GM19099 (cell line): Measurements from ENCODE around the gene NFIA.

ENCODE experiments used
- POLR2A ChIP-seq: IDR thresholded peaks from 3 replicates; pipeline ENCODE4 v1.6.1; 2011; ENCODE audit warnings: low read depth; ENCODE audit not compliant: insufficient read length; ENCODE audit errors: extremely low read depth

Gene NFIA

DNA sequence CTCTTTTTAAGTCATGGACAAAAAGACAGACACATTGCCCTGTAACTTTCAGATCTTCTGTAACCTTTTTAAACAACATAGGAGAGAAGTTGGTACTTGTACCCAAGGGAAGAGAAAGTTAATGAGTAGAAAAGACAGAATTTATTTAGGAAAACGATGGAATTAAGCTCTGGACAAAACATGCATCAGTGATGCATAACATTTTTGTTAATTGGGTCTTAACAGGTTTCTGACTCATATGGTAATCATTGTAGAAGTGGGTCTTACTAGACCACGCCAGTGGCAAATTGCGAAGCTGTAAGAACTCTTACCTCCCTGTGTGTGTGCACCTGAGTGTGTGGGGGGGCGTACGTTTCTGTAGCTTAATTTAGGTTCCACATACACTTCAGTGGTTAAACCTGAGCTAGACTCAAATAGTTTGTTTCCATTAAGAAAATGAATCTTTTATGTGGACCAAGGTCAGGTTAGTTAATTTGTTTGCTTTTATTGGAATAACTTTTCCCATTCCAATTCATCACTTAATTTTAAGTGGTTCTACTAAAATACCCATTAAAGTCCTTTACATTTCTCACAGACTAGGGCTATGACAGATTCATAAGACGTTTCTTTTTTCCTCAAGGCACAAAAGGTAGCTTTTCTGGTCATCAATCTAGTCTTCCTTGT, 48.1 kb downstream of the NFIA start:
- TF ChIP-seq POLR2A, result no peak

GRCh38 chr1:61131248-61131647, 48.9 kb downstream of the NFIA start:
- TF ChIP-seq POLR2A, result no peak

- TF ChIP-seq POLR2A, result no peak
Observed at GRCh38 chr1:61131716-61132115, 49.4 kb downstream of the NFIA start.

- no peak for TF ChIP-seq POLR2A
Observed at GRCh38 chr1:61132176-61132638, 49.8 kb downstream of the NFIA start.

GRCh38 chr1:61132645-61133334, 50.4 kb downstream of the NFIA start:
- TF ChIP-seq POLR2A, result no peak

- no peak for TF ChIP-seq POLR2A
Observed at GRCh38 chr1:61133335-61134019, 51.1 kb downstream of the NFIA start.

DNA sequence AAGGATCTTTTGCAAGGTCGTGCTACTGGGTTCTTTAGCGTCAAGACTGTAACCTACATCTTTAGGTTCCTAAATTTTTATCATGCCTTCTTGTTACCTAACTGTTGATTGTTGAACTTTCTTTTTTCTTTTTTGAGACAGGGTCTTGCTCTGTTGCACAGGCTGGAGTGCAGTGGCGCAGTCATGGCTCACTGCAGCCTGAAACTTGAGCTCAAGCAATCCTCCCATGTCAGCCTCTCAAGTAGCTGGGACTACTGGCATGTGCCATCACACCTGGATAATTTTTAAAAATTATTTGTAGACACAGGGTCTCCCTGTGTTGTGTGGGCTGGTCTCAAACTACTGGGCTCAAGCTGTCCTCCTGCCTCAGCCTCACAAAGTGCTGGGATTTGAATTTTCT, 52.9 kb downstream of the NFIA start:
- TF ChIP-seq POLR2A, result no peak

DNA sequence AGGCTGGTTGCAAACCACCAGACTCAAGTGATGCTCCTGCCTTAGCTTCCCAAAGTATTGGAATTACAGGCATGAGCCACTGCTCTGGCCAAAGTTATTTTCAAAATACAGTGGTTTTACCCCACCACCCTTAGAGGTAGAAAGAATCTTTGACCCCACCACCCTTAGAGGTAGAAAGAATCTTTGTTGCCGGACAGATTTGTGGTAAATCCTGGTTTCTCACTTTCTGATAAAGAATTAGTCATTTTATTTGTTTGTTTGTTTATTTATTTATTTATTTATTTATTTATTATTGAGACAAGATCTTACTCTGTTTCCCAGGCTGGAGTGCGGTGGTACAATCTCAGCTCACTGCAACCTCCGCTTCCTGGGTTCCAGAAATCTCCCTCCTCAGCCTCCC, 55.9 kb downstream of the NFIA start:
- no peak for TF ChIP-seq POLR2A

- TF ChIP-seq POLR2A, result no peak
Observed at GRCh38 chr1:61138921-61139774, 56.8 kb downstream of the NFIA start.

DNA sequence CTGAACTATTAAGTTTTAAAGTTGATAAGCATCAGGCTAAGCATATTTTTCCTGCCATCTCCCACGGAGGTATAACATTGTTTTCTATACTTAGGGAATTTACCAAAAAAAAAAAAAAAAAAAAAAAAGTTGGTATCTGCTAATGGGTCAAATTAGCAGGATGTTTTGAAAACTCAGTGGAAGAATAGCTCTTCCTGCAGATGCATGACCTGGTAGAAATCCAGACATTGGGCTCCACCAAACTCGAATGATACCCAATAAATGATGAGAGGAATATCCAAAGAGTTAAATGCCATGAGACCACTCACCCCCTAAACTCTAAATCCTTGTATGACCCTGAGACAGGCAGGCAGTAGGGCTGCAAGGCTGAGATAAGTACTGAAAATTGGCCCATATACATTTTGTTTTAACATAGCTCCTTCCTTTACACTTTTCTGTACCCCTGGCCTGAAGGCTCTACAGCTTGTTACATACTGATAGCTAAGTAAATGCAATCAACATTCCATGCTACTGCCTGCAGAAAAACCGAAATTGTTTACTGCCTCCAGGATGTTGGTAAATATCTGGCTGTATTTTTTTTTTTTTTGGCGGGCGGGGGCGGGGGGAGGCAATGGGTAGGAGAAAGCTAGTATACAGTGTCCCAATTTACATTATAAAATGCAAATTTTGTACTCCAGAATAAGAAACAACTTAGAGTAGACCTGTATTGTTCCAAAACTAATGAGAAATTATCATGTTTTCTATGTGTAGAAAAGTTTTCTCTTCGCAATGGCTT, 57.6 kb downstream of the NFIA start:
- TF ChIP-seq POLR2A, result no peak

DNA sequence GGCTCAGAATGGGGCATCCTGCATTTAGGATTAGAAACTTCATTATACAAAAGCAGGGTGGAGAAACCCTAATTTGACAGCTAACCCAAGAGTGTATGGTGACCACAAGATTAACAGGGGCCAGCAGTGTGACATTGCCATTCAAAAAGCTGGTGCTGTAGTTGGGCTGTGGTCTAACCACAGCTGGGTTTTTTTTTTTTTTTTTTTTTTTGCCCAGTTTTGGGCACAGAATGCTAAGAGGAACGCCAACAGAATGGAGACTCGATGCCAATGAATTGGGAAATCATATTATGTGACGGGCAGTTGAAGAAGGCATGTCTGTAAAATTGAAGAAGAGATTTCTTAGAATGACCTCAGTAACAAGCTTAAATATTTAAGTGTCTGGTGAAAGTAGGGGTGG, 58.4 kb downstream of the NFIA start:
- TF ChIP-seq POLR2A, result no peak

GRCh38 chr1:61141288-61142042, 59.1 kb downstream of the NFIA start:
- TF ChIP-seq POLR2A, result no peak

- TF ChIP-seq POLR2A, result no peak
Observed at GRCh38 chr1:61142043-61142440, 59.7 kb downstream of the NFIA start.
